Measurements from ENCODE around the gene GHRH. TPM values are rescaled to one million over a fixed set of nuclear protein-coding genes. Genes with fewer than 3 reads are reported as not detected.

Gene GHRH
- total and polyA plus RNA-seq, 2 donors (not counting 1 experiment from before 2014, with no cell fraction given), result not detected

GRCh38 chr20:37209193-37209592 is 52.4 kb downstream of the GHRH start:
- H3K36me3 ChIP-seq (replicated peaks in 1 of 2; ENCODE audit: control extremely low read depth in 1 of 2, control insufficient read depth in 1 of 2, extremely low read depth in 1 of 2, insufficient read depth in 2 of 2, low read length in 1 of 2), result peaks cover 32 to 83% of the 10 kb centered on the region in 2 experiments
- POLR2A ChIA-PET, result no interaction called here
- DNase-seq (no peak), ATAC-seq (ENCODE audit: low read depth) (no peak)
- peaks cover 3% of the 10 kb centered on the region for H3K79me2 ChIP-seq (ENCODE audit: control insufficient read depth, insufficient read depth, low read length)
- no peak overlapping the region for H3K9ac ChIP-seq (ENCODE audit: low read length)
- no peak overlapping the region for H3K27ac ChIP-seq (ENCODE audit: low read length in 2 of 2)
- no peaks in the 10 kb centered on the region for H4K20me1 ChIP-seq (ENCODE audit: control insufficient read depth, insufficient read depth, low read length, poor library complexity, severe bottlenecking)
- H3K9me3 ChIP-seq (ENCODE audit: control extremely low read depth in 1 of 3, control insufficient read depth in 2 of 3, insufficient read depth in 1 of 3, low read length in 2 of 3), result no peaks in the 10 kb centered on the region
- no peak overlapping the region for H3K4me3 Mint-ChIP-seq
- H3K27me3 ChIP-seq (replicated peaks in 1 of 4; ENCODE audit: control extremely low read depth in 1 of 4, control insufficient read depth in 3 of 4, insufficient read depth in 4 of 4, low read length in 3 of 4), result no peaks in the 10 kb centered on the region
- H3K9me3 Mint-ChIP-seq (ENCODE audit: insufficient read depth), result no peaks in the 10 kb centered on the region
- WGBS (ENCODE audit: insufficient coverage), result 100% methylated on average over 2 of the region's 3 CpGs
- H3K4me1 Mint-ChIP-seq, result no peaks in the 10 kb centered on the region
- CTCF ChIA-PET, result interaction anchor here (1.2 kb wide), 1 partner anchor 10 kb away, joined by 4 read pairs; no protein-coding TSS in a partner anchor
- no peaks in the 10 kb centered on the region for H3K4me1 ChIP-seq (ENCODE audit: control insufficient read depth in 2 of 2, insufficient read depth in 2 of 2, low read length in 2 of 2)
- intact Hi-C loops (cut with micrococcal nuclease), result no loop called here
- no peak overlapping the region for H3K4me3 ChIP-seq (ENCODE audit: control extremely low read depth in 1 of 5, extremely low read depth in 1 of 5, insufficient read depth in 1 of 5, low read depth in 2 of 5, low read length in 4 of 5)
- H3K4me2 ChIP-seq (replicated peaks; ENCODE audit: low read depth, low read length, poor library complexity, severe bottlenecking), result no peak overlapping the region
- TF ChIP-seq EZH2 (IDR thresholded peaks at IDR 0.05; ENCODE audit: borderline replicate concordance, insufficient read depth, low read depth, low read length, poor library complexity, severe bottlenecking), result no peak
- H3K27ac Mint-ChIP-seq, result no peak overlapping the region
- H2AFZ ChIP-seq (ENCODE audit: insufficient read depth, low read depth, low read length, poor library complexity, severe bottlenecking), result no peak overlapping the region
- H3K27me3 Mint-ChIP-seq, result no peaks in the 10 kb centered on the region

DNA sequence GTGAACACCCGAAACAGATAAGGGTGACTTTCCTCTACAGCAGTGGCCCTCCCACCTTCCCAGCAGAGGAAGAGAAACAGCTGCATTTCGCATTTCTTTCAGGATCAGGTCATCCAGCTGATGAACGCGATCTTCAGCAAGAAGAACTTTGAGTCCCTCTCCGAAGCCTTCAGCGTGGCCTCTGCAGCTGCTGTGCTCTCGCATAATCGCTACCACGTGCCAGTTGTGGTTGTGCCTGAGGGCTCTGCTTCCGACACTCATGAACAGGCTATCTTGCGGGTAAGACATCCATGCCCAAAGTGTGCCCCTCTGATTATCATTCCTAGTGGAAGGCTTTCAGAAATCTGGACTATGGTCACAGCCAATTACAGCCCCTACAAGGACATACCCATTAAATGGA is 54.4 kb downstream of the GHRH start:
- Mint-ChIP-seq H3K4me1 (no peaks in the 10 kb centered on the region), H3K27ac (no peak overlapping the region), H3K9me3 (ENCODE audit: insufficient read depth) (no peaks in the 10 kb centered on the region), H3K27me3 (no peaks in the 10 kb centered on the region), H3K4me3 (no peak overlapping the region)
- intact Hi-C loops (cut with micrococcal nuclease), result no loop called here
- Histone ChIP-seq H4K20me1 (ENCODE audit: control insufficient read depth, insufficient read depth, low read length, poor library complexity, severe bottlenecking) (peaks cover 9% of the 10 kb centered on the region), H3K4me1 (ENCODE audit: control insufficient read depth in 2 of 2, insufficient read depth in 2 of 2, low read length in 2 of 2) (no peaks in the 10 kb centered on the region), H3K9ac (ENCODE audit: low read length) (no peak overlapping the region), H2AFZ (ENCODE audit: insufficient read depth, low read depth, low read length, poor library complexity, severe bottlenecking) (no peak overlapping the region), H3K79me2 (ENCODE audit: control insufficient read depth, insufficient read depth, low read length) (peaks cover 13% of the 10 kb centered on the region), H3K27me3 (replicated peaks in 1 of 4; ENCODE audit: control extremely low read depth in 1 of 4, control insufficient read depth in 3 of 4, insufficient read depth in 4 of 4, low read length in 3 of 4) (no peaks in the 10 kb centered on the region), H3K27ac (ENCODE audit: low read length in 2 of 2) (no peak overlapping the region), H3K4me2 (replicated peaks; ENCODE audit: low read depth, low read length, poor library complexity, severe bottlenecking) (no peak overlapping the region), H3K36me3 (replicated peaks in 1 of 2; ENCODE audit: control extremely low read depth in 1 of 2, control insufficient read depth in 1 of 2, extremely low read depth in 1 of 2, insufficient read depth in 2 of 2, low read length in 1 of 2) (peaks cover 23 to 73% of the 10 kb centered on the region in 2 experiments), H3K4me3 (ENCODE audit: control extremely low read depth in 1 of 5, extremely low read depth in 1 of 5, insufficient read depth in 1 of 5, low read depth in 2 of 5, low read length in 4 of 5) (no peak overlapping the region), H3K9me3 (ENCODE audit: control extremely low read depth in 1 of 3, control insufficient read depth in 2 of 3, insufficient read depth in 1 of 3, low read length in 2 of 3) (no peaks in the 10 kb centered on the region)
- DNase-seq (no peak), ATAC-seq (ENCODE audit: low read depth) (no peak)
- 96% methylated on average over 11 of the region's 11 CpGs for WGBS (ENCODE audit: insufficient coverage)
- ChIA-PET CTCF (no interaction called here), POLR2A (no interaction called here)
- TF ChIP-seq EZH2 (IDR thresholded peaks at IDR 0.05; ENCODE audit: borderline replicate concordance, insufficient read depth, low read depth, low read length, poor library complexity, severe bottlenecking), result no peak
- TF ChIP-seq CTCF (IDR thresholded peaks at IDR 0.05), result no peak
